ENCODE results near the gene NUP153.

NUP153 gene

DNA sequence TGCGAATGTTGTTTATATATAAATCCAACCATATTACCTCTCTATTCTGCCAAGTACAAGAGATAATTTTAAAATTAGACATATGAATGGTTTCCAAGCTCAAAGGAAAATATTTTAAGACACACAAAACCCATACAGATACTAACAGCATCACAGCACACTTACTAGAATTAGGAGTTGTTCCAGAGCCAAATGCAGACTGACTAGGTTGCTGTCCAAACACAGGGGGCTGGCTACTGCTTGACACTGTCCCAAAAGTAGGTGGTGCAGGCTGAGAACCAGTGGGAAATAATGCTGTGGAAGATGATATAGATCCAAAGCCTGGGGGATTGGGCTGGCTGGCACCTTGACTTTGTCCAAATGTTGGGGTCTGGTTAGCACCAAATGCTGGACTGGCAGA, 82.3 kb downstream of the NUP153 start:
- Histone ChIP-seq H3K27ac (ENCODE audit: low read depth, low read length) (no peak overlapping the region), H3K79me2 (ENCODE audit: control insufficient read depth, low read length) (peaks cover 97% of the 10 kb centered on the region), H3K4me1 (ENCODE audit: control insufficient read depth, low read length) (peaks cover 64% of the 10 kb centered on the region), H4K20me1 (ENCODE audit: control insufficient read depth, insufficient read depth, low read depth, low read length) (peaks cover 7% of the 10 kb centered on the region; the same call in 1 of the 2 replicates), H3K4me3 (ENCODE audit: low read length) (no peak overlapping the region), H3K9me3 (ENCODE audit: control insufficient read depth, insufficient read depth, low read length) (no peaks in the 10 kb centered on the region), H3K4me2 (ENCODE audit: low read length) (no peak overlapping the region), H3K9me2 (replicated peaks; ENCODE audit: control insufficient read depth, low read length) (no peaks in the 10 kb centered on the region), H3K36me3 (ENCODE audit: control insufficient read depth, low read length) (peaks cover 99% of the 10 kb centered on the region), H3K27me3 (ENCODE audit: control insufficient read depth, low read length) (no peaks in the 10 kb centered on the region), H3F3A (ENCODE audit: control insufficient read depth, insufficient read depth) (peaks cover 3% of the 10 kb centered on the region; the same call in 1 of the 2 replicates)
- TF ChIP-seq, protein P1, sequence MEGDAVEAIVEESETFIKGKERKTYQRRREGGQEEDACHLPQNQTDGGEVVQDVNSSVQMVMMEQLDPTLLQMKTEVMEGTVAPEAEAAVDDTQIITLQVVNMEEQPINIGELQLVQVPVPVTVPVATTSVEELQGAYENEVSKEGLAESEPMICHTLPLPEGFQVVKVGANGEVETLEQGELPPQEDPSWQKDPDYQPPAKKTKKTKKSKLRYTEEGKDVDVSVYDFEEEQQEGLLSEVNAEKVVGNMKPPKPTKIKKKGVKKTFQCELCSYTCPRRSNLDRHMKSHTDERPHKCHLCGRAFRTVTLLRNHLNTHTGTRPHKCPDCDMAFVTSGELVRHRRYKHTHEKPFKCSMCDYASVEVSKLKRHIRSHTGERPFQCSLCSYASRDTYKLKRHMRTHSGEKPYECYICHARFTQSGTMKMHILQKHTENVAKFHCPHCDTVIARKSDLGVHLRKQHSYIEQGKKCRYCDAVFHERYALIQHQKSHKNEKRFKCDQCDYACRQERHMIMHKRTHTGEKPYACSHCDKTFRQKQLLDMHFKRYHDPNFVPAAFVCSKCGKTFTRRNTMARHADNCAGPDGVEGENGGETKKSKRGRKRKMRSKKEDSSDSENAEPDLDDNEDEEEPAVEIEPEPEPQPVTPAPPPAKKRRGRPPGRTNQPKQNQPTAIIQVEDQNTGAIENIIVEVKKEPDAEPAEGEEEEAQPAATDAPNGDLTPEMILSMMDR (IDR thresholded peaks at IDR 0.05; ENCODE audit: low read depth, low read length, poor library complexity, severe bottlenecking): no peak
- no peak for TF ChIP-seq EZH2phosphoT487 (IDR thresholded peaks at IDR 0.05; ENCODE audit: borderline replicate concordance, low read length)

DNA sequence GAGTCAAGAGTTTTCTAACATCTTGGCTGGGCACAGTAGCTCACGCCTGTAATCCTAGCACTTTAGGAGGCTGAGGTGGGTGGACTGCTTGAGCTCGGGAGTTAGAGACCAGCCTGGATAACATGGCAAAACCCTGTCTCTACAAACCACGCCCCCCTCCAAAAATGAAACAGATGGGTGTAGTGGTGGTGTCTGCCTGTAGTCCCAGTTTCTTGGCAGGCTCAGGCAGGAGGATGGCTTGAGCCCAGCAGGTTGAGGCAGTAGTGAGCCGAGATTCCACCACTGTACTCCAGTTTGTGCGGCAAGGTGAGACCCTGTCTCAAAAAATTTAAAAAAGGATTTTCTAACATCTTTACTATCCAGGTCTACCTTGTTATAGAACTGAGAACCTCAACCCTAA, 84.6 kb downstream of the NUP153 start:
- H3K36me3 ChIP-seq (ENCODE audit: control insufficient read depth, low read length): peaks cover 97% of the 10 kb centered on the region
- H3K4me2 ChIP-seq (ENCODE audit: low read length): peak overlapping the region; percentile 52
- TF ChIP-seq, protein P1 (IDR thresholded peaks at IDR 0.05; ENCODE audit: low read depth, low read length, poor library complexity, severe bottlenecking): no peak
- TF ChIP-seq EZH2phosphoT487 (IDR thresholded peaks at IDR 0.05; ENCODE audit: borderline replicate concordance, low read length): no peak
- H3K4me3 ChIP-seq (ENCODE audit: low read length): peak overlapping the region; percentile 28
- H3K79me2 ChIP-seq (ENCODE audit: control insufficient read depth, low read length): peaks cover 92% of the 10 kb centered on the region
- peaks cover 51% of the 10 kb centered on the region for H3K4me1 ChIP-seq (ENCODE audit: control insufficient read depth, low read length)
- H3K9me2 ChIP-seq (replicated peaks; ENCODE audit: control insufficient read depth, low read length): no peaks in the 10 kb centered on the region
- peaks cover 4% of the 10 kb centered on the region; the same call in 1 of the 2 replicates for H4K20me1 ChIP-seq (ENCODE audit: control insufficient read depth, insufficient read depth, low read depth, low read length)
- H3F3A ChIP-seq (ENCODE audit: control insufficient read depth, insufficient read depth): 0 out of 2 replicates have a peak, but pooled peaks cover 6% of the 10 kb centered on the region
- H3K9me3 ChIP-seq (ENCODE audit: control insufficient read depth, insufficient read depth, low read length): no peaks in the 10 kb centered on the region
- H3K27me3 ChIP-seq (ENCODE audit: control insufficient read depth, low read length): no peaks in the 10 kb centered on the region
- no peak overlapping the region; the same call in 1 of the 2 replicates for H3K27ac ChIP-seq (ENCODE audit: low read depth, low read length)

DNA sequence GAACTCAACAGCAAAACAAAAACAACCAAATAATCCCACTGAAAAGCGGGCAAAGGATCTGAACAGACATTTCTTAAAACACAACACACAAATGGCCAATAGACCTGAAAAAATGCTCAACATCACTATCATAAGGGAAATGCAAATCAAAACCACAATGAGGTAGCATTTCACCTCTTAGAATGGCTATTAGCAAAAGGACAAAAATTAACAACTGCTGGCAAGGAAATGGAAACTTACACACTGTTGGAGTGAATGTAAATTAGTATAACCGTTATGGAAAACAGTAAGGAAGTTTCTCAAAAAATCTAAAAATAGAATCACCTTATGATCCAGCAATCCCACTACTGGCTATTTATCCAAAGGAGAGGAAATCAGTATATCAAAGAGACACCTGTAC, 85.7 kb downstream of the NUP153 start:
- peak overlapping the region; percentile 29 for H3K4me3 ChIP-seq (ENCODE audit: low read length)
- H4K20me1 ChIP-seq (ENCODE audit: control insufficient read depth, insufficient read depth, low read depth, low read length): peaks cover 4% of the 10 kb centered on the region; the same call in 1 of the 2 replicates
- H3K4me2 ChIP-seq (ENCODE audit: low read length): peak overlapping the region; percentile 52
- no peaks in the 10 kb centered on the region for H3K9me2 ChIP-seq (replicated peaks; ENCODE audit: control insufficient read depth, low read length)
- no peaks in the 10 kb centered on the region for H3K27me3 ChIP-seq (ENCODE audit: control insufficient read depth, low read length)
- H3K27ac ChIP-seq (ENCODE audit: low read depth, low read length): peak overlapping the region; percentile 64
- peaks cover 51% of the 10 kb centered on the region for H3K4me1 ChIP-seq (ENCODE audit: control insufficient read depth, low read length)
- 0 out of 2 replicates have a peak, but pooled peaks cover 6% of the 10 kb centered on the region for H3F3A ChIP-seq (ENCODE audit: control insufficient read depth, insufficient read depth)
- peaks cover 97% of the 10 kb centered on the region for H3K36me3 ChIP-seq (ENCODE audit: control insufficient read depth, low read length)
- no peak for TF ChIP-seq EZH2phosphoT487 (IDR thresholded peaks at IDR 0.05; ENCODE audit: borderline replicate concordance, low read length)
- TF ChIP-seq, protein P1 (IDR thresholded peaks at IDR 0.05; ENCODE audit: low read depth, low read length, poor library complexity, severe bottlenecking): no peak
- H3K79me2 ChIP-seq (ENCODE audit: control insufficient read depth, low read length): peaks cover 81% of the 10 kb centered on the region
- no peaks in the 10 kb centered on the region for H3K9me3 ChIP-seq (ENCODE audit: control insufficient read depth, insufficient read depth, low read length)

Measured in DOHH2 (cell line).